Gastroesophageal sphincter (tissue), 3 donors: ENCODE measurements around the gene SGMS1.

Experiments used
- CTCF ChIP-seq, 4 experiments: fragments of 200-600 bp in 2 of 4; fragments of 450-650 bp in 2 of 4; sonication (generic) in 1 of 4; IDR thresholded peaks; one replicate each; pipeline ENCODE4 v1.5.1; 2017 to 2019; ENCODE audit warnings: antibody characterized with exemption in 4 of 4, mild to moderate bottlenecking in 2 of 4, moderate library complexity in 2 of 4
- POLR2A ChIP-seq, 2 donors: fragments of 450-650 bp; IDR thresholded peaks; one replicate each; pipeline ENCODE4 v1.6.1; 2017; ENCODE audit warnings: antibody characterized with exemption in 2 of 2, mild to moderate bottlenecking in 2 of 2, moderate library complexity in 1 of 2
- POLR2AphosphoS5 ChIP-seq: sonication (generic); formaldehyde crosslinking; IDR thresholded peaks from one replicate; pipeline ENCODE4 v1.6.1; 2017; ENCODE audit warnings: antibody characterized with exemption

DNA sequence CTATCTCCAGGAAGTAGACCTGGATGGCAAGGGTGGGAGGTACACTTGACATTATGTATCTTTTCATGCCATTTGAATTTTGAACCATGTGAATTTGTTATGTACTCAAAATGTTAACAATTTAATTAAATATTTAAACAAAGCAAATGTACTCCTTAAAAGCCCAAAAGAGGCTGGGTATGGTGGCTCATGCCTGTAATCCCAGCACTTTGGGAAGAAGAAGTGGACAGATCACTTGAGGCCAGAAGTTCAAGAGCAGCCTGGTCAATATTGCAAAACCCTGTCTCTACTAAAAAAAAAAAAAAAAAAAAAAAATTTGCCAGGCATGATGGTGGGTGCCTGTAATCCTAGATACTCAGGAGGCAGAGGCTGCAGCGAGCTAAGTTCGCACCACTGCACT, 235.6 kb downstream of the SGMS1 start:
- no peak for TF ChIP-seq CTCF (IDR thresholded peaks at IDR 0.05)
- TF ChIP-seq POLR2A (IDR thresholded peaks at IDR 0.05), result no peak
- TF ChIP-seq POLR2AphosphoS5, result no peak
